Suprapubic skin (tissue), 4 donors: ENCODE results near the gene MLPH. TPM values are rescaled to one million over a fixed set of nuclear protein-coding genes. Genes with fewer than 3 reads are reported as not detected.

Experiments used
- DNase-seq, 2 donors: peaks; one replicate each; pipeline ENCODE4 v3.0.0-alpha.2; 2019; ENCODE audit warnings: low spot score in 2 of 2
- H3K27ac ChIP-seq: fragments of 200-600 bp; sonication (generic); one replicate; pipeline ENCODE4 v1.5.1; 2019
- H3K27me3 ChIP-seq: fragments of 200-600 bp; sonication (generic); one replicate; pipeline ENCODE4 v1.5.1; 2019
- H3K36me3 ChIP-seq: fragments of 200-600 bp; sonication (generic); one replicate; pipeline ENCODE4 v1.5.1; 2019
- H3K4me1 ChIP-seq: fragments of 200-600 bp; sonication (generic); one replicate; pipeline ENCODE4 v1.5.1; 2019
- H3K4me3 ChIP-seq: fragments of 200-600 bp; sonication (generic); one replicate; pipeline ENCODE4 v1.5.1; 2019; ENCODE audit warnings: mild to moderate bottlenecking
- H3K9me3 ChIP-seq: fragments of 200-600 bp; sonication (generic); one replicate; pipeline ENCODE4 v1.5.1; 2019
- EP300 ChIP-seq: sonication (generic); formaldehyde crosslinking; IDR thresholded peaks from one replicate; pipeline ENCODE4 v1.6.1; 2017; ENCODE audit warnings: antibody characterized with exemption
- POLR2A ChIP-seq, 2 donors: fragments of 450-650 bp; IDR thresholded peaks; one replicate each; pipeline ENCODE4 v1.6.1; 2017; ENCODE audit warnings: antibody characterized with exemption in 2 of 2, mild to moderate bottlenecking in 2 of 2, moderate library complexity in 2 of 2
- POLR2AphosphoS5 ChIP-seq, 3 donors: sonication (generic); formaldehyde crosslinking; IDR thresholded peaks; one replicate each; pipeline ENCODE4 v1.6.1; 2017; ENCODE audit warnings: antibody characterized with exemption in 3 of 3
- WGBS: methylation state at CpG from one replicate; pipeline ENCODE4 v1.1.5; 2018; 5-methylcytosine and 5-hydroxymethylcytosine counted together
- total RNA-seq, 4 donors: library from RNA; depleted of rRNA; stranded (reverse); fragments of >200 nt; gene quantifications; one replicate each; pipeline ENCODE4 v1.1.0, GENCODE V29; 2016
- TF ChIP-seq, protein P1 (sequence below), 2 donors: fragments of 200-600 bp in 1 of 2; fragments of 450-650 bp in 1 of 2; sonication (generic) in 1 of 2; IDR thresholded peaks; one replicate each; pipeline ENCODE4 v1.5.1; 2016 to 2019; ENCODE audit warnings: antibody characterized with exemption in 2 of 2, mild to moderate bottlenecking in 1 of 2, moderate library complexity in 1 of 2

Gene MLPH
- total RNA-seq, 4 donors from 2014 or later = 8.8 to 41.1 (median 24.4) TPM

GRCh38 chr2:237509905-237510304 lies 22.9 kb downstream of the MLPH start:
- Histone ChIP-seq H3K9me3 (no peaks in the 10 kb centered on the region), H3K4me1 (peaks cover 41% of the 10 kb centered on the region), H3K36me3 (no peaks in the 10 kb centered on the region), H3K27ac (no peak overlapping the region), H3K4me3 (no peak overlapping the region), H3K27me3 (no peaks in the 10 kb centered on the region)
- WGBS = 80% methylated on average over 7 of the region's 7 CpGs
- no peak for DNase-seq
- TF ChIP-seq POLR2AphosphoS5 (IDR thresholded peaks at IDR 0.05) (no peak), POLR2A (IDR thresholded peaks at IDR 0.05) (no peak), EP300 (no peak)
- TF ChIP-seq, protein P1, sequence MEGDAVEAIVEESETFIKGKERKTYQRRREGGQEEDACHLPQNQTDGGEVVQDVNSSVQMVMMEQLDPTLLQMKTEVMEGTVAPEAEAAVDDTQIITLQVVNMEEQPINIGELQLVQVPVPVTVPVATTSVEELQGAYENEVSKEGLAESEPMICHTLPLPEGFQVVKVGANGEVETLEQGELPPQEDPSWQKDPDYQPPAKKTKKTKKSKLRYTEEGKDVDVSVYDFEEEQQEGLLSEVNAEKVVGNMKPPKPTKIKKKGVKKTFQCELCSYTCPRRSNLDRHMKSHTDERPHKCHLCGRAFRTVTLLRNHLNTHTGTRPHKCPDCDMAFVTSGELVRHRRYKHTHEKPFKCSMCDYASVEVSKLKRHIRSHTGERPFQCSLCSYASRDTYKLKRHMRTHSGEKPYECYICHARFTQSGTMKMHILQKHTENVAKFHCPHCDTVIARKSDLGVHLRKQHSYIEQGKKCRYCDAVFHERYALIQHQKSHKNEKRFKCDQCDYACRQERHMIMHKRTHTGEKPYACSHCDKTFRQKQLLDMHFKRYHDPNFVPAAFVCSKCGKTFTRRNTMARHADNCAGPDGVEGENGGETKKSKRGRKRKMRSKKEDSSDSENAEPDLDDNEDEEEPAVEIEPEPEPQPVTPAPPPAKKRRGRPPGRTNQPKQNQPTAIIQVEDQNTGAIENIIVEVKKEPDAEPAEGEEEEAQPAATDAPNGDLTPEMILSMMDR (IDR thresholded peaks at IDR 0.05) = no peak

DNA sequence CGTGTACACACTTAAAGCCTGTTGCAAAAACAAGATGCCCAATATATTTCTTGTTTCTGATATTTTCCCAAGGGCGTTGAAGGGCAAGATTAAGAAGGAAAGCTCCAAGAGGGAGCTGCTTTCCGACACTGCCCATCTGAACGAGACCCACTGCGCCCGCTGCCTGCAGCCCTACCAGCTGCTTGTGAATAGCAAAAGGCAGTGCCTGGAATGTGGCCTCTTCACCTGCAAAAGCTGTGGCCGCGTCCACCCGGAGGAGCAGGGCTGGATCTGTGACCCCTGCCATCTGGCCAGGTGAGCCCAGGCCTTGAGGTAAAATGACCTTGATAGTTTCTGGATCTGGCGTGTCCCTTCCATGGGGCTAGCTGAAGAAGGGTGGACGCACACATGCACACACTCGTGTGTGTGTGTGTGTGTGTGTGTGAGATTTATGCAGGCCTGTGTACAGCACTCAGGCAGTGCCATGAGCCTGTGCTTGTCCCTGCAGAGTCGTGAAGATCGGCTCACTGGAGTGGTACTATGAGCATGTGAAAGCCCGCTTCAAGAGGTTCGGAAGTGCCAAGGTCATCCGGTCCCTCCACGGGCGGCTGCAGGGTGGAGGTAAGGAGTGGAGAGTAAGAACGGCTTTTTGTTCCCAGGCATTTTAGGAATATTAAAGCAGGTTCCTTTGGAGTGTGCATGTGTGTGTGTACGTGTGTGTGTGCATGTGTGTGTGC lies 23.6 kb downstream of the MLPH start:
- H3K27ac ChIP-seq = peak overlapping the region; percentile 19

GRCh38 chr2:237511433-237511832 lies 24.4 kb downstream of the MLPH start:
- WGBS = 52% methylated on average over 1 of the region's 1 CpG
- no peaks in the 10 kb centered on the region for H3K36me3 ChIP-seq
- no peak for DNase-seq
- H3K9me3 ChIP-seq = no peaks in the 10 kb centered on the region
- H3K27me3 ChIP-seq = no peaks in the 10 kb centered on the region
- peak overlapping the region; percentile 52 for H3K27ac ChIP-seq
- no peak overlapping the region for H3K4me3 ChIP-seq
- no peak for TF ChIP-seq EP300
- no peak for TF ChIP-seq POLR2AphosphoS5 (IDR thresholded peaks at IDR 0.05)
- TF ChIP-seq, protein P1 (IDR thresholded peaks at IDR 0.05) = no peak
- TF ChIP-seq POLR2A (IDR thresholded peaks at IDR 0.05) = no peak
- peaks cover 38% of the 10 kb centered on the region for H3K4me1 ChIP-seq

More for the DNA sequence above, 23.6 kb downstream of the MLPH start:
- H3K9me3 ChIP-seq = no peaks in the 10 kb centered on the region
- H3K27me3 ChIP-seq = no peaks in the 10 kb centered on the region
- TF ChIP-seq POLR2A (IDR thresholded peaks at IDR 0.05) (no peak), POLR2AphosphoS5 (IDR thresholded peaks at IDR 0.05) (no peak), EP300 (no peak)
- TF ChIP-seq, protein P1 (IDR thresholded peaks at IDR 0.05) = no peak
- no peaks in the 10 kb centered on the region for H3K36me3 ChIP-seq
- peaks cover 41% of the 10 kb centered on the region for H3K4me1 ChIP-seq
- no peak for DNase-seq
- 87% methylated on average over 19 of the region's 21 CpGs for WGBS
- H3K4me3 ChIP-seq = no peak overlapping the region

GRCh38 chr2:237511885-237512405 lies 24.9 kb downstream of the MLPH start:
- Histone ChIP-seq H3K4me3 (no peak overlapping the region), H3K27ac (peak overlapping the region; percentile 52), H3K36me3 (no peaks in the 10 kb centered on the region), H3K27me3 (no peaks in the 10 kb centered on the region), H3K9me3 (no peaks in the 10 kb centered on the region), H3K4me1 (peaks cover 35% of the 10 kb centered on the region)
- TF ChIP-seq, protein P1 (IDR thresholded peaks at IDR 0.05) = no peak
- TF ChIP-seq POLR2A (IDR thresholded peaks at IDR 0.05) = no peak
- no peak for TF ChIP-seq EP300
- TF ChIP-seq POLR2AphosphoS5 (IDR thresholded peaks at IDR 0.05) = no peak
- no peak for DNase-seq
- WGBS = 79% methylated on average over 11 of the region's 17 CpGs

DNA sequence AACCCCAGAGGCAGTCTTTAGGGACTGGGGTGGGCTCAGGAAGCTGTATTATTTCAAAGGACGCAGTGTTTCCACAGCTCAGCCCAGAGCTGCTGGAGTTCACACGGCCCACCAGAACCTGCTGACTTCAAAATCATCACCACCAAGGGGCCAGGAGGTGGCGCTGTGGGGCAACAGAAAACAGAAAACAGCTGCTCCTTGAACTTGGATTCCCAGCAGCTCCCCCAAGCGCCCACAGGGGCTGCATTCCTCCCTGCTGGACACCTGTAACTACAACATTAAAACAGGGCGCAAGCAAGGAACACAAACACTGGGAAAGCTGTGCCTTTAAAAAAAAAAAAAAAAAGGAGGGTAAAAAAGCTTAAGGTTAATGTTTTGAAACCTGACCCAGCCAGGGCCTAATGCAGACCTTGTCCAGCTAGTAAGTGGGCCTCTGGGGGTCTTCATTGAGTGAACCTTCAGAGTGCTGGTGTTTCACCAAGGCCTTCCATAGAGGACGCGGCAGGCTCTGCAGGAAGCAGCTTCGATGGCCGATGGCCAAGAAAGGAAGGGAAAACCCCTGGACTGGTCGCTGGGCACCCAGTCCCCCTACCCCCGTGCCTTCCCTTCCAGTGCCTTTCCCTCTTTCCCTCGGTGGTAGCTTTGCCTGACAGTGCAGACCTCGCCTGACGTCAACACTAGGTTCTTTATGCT lies 25.9 kb downstream of the MLPH start:
- H3K27ac ChIP-seq = no peak overlapping the region

More for the DNA sequence above, 25.9 kb downstream of the MLPH start:
- TF ChIP-seq EP300 = no peak
- TF ChIP-seq, protein P1 (IDR thresholded peaks at IDR 0.05) = peak; percentile 74 to 93
- H3K4me3 ChIP-seq = no peak overlapping the region
- no peaks in the 10 kb centered on the region for H3K36me3 ChIP-seq
- 31% methylated on average over 14 of the region's 14 CpGs for WGBS
- peaks cover 29% of the 10 kb centered on the region for H3K4me1 ChIP-seq
- H3K27me3 ChIP-seq = no peaks in the 10 kb centered on the region
- peak; percentile 90 for DNase-seq
- no peaks in the 10 kb centered on the region for H3K9me3 ChIP-seq
